Fibroblast of mammary gland (primary cell): ENCODE measurements around the gene SLC4A1AP.
"Not testable (repeated sequence)": the region's sequence is repeated elsewhere in the genome, so short reads cannot be mapped to it uniquely, and the experiment has no call there.

Experiments
- DNase-seq: peaks from one replicate; pipeline ENCODE4 v3.0.0-alpha.2; 2010; ENCODE audit warnings: low read depth
- H3K4me3 ChIP-seq: 2 replicates; pipeline ENCODE4 v1.5.1; 2011; ENCODE audit warnings: low read depth, mild to moderate bottlenecking, low read length, moderate library complexity; ENCODE audit not compliant: control insufficient read depth
- TF ChIP-seq, protein P1 (sequence below): conservative IDR thresholded peaks from 2 replicates; pipeline ENCODE4 v1.5.1; 2011; ENCODE audit warnings: low read depth, low read length, inconsistent platforms; ENCODE audit not compliant: control insufficient read depth, insufficient read depth

SLC4A1AP gene

DNA sequence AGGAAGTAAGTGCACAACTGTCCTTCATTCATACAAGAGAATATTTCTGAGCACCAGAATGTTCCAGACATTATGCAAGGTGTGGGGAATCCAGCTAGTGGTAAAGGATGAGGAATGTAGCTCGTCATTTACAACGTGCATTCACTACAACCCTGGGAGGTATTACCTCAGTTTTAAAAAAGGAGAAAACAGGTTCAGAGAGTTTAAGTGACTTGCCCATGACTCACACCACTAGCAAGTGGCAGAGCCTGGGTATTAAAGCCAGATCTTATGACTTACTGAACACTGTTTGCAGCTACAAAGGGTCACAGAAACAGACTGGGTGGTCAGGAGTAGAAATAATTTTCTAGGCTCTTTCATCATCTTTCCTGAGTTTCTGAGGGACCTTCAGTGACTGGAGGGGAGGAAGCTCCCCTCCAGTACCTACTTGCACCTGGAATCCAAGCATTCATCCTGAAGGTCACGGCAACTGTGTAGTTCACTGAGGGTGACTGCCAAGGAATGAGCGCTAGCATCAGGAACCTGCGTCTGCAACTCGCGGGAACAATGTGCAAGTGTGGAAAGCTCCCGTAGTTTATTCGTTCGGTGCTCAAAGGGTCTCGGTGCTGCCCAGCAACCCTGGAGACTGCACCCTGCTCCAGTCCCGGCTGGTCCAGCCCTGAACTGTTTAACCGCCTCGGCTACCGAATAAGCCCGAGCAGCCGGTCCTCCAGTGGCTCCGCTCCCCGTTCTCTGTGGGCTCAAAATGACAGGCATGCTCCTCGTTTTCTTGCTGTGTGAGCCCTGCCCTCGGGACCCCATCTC lies 35.5 kb upstream of the SLC4A1AP start:
- peak; percentile 95 for DNase-seq
- H3K4me3 ChIP-seq = peak overlapping the region; percentile 84
- TF ChIP-seq, protein P1, sequence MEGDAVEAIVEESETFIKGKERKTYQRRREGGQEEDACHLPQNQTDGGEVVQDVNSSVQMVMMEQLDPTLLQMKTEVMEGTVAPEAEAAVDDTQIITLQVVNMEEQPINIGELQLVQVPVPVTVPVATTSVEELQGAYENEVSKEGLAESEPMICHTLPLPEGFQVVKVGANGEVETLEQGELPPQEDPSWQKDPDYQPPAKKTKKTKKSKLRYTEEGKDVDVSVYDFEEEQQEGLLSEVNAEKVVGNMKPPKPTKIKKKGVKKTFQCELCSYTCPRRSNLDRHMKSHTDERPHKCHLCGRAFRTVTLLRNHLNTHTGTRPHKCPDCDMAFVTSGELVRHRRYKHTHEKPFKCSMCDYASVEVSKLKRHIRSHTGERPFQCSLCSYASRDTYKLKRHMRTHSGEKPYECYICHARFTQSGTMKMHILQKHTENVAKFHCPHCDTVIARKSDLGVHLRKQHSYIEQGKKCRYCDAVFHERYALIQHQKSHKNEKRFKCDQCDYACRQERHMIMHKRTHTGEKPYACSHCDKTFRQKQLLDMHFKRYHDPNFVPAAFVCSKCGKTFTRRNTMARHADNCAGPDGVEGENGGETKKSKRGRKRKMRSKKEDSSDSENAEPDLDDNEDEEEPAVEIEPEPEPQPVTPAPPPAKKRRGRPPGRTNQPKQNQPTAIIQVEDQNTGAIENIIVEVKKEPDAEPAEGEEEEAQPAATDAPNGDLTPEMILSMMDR = no peak

DNA sequence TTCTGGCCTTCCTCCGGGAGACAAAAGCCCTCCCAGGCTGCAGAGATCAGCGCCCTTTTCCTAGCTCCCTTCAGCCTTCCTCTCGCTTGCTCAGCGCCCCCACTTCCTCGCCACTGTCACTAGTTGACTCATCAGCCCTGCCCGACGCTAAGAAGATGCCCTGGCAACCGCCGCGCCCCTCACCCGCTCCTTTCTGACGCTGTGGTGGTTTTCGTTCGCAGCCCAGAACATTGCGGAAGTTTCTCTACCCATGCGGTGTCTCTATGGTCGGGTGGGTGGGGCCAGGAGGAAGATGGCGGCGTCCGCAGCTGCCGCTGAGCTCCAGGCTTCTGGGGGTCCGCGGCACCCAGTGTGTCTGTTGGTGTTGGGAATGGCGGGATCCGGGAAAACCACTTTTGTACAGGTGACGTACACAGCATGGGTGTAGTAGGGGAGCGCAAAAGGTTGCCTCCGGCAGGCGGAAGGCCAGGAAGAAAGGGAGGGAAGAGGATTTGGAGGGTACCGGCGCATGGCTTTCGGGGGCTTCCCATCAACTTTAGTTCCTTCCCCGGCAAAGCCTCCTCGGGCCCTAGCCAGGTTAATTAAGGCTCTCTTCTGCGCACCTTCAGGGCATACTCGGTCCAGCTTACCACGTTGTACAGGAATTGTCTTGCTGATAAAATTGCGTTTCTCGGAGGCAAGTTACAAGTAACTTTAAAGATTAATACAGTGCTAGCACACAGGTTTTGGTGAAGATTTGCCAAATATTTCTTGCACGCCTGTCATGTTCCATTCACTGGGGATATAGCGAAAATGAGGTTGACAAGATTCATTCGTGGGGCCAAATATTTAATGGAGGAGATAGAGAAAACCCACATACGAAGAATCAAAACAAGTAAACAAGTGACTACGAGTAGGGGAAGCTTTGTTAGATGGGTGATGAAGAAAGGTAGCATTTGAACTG lies 34.7 kb upstream of the SLC4A1AP start, which contains the start of the genes CCDC121 and GPN1:
CCDC121 (minus strand) TSS at position 246 of the 943 bp plus-strand sequence. CDS start 1,213 bp downstream, outside the sequence.
GPN1 (plus strand) TSS at position 284 of the 943 bp plus-strand sequence; CDS start at position 293, 9 bp downstream.
- DNase-seq = peak; percentile 93
- peak within 1 kb of the TSS; percentile 84 for H3K4me3 ChIP-seq
- TF ChIP-seq, protein P1 = no peak

DNA sequence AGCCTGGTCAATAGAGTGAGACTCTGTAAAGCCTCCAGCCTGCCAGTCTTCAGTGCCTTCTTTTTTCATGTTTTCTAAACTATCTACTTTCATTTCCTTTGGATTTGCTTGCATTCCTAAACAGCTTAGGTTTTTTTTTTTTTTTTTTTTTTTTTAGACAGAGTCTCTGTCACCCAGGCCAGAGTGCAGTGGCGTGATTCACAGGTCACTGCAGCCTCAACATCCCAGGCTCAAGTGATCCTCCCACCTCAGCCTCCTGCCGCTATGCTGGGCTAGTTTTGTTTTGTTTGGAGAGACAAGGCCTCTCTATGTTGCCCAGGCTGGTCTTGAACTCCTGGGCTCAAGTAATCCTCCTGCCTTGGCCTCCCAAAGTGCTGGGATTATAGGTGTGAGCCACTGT lies 33.4 kb upstream of the SLC4A1AP start:
- not testable (repeated sequence) for DNase-seq, H3K4me3 ChIP-seq

DNA sequence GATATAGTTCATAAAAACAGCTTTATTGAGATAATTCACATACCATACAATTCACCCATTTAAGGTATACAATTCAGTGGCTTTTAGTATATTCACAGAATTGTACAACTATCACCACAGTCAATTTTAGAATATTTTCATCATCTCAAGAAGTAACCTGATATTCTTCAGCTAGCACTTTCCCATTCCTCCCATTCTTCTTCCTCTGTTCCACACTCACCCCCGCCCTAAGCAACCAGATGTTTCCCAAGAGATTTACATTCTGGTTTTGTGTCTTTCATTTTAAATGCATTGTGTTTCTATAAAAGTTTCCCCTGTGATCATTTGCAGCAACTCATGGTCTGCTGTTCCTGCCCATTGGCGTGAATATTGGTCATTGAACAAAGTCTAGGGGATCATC lies 29.4 kb upstream of the SLC4A1AP start:
- TF ChIP-seq, protein P1 = no peak
- no peak for DNase-seq
- no peak overlapping the region for H3K4me3 ChIP-seq

DNA sequence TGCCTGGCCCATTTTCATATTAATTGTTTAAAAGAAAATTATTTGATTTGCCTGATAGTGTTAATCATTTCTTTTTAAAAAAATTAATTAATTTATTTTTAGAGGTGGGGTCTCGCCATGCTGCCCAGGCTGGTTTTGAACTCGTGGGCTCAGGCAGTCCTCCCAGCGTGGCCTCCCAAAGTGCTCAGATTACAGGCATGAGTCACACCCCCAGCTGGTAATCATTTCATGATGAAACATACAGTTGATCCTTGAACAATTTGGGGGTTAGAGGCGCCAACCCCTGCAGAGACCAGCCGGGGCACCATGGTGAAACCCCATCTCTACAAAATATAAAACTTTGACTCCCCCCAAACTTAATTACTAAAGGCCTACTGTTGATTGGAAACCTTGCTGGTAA lies 26.9 kb upstream of the SLC4A1AP start:
- peak; percentile 59 for DNase-seq
- no peak overlapping the region for H3K4me3 ChIP-seq
- TF ChIP-seq, protein P1 = no peak

DNA sequence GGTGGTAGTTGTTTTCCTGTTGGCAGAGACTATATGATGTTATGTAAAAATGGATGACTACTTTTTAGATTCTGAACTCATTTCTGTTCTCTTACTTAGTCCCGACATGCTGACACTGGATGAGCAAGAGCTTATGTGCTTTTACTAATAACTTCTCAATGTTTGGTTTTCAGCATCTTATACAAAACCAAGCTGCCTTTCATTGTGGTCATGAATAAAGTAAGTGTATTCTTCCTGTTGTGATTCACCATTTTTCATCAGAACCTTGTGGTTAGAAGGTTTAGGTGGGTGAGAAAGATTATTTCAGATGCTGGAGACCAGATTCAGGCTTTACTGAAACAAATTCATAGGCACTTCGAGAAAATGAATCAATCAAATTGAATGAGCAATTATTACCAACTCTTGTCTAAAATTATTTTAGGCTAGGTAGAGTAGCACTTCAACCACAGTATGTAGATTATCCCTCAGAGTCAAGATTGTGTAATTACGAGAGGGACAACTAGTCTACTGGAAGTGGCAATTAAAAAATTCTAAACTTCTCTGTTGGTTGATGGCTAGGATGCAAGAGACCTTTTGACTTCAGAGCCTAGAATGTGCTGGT lies 25.6 kb upstream of the SLC4A1AP start:
- TF ChIP-seq, protein P1 = no peak
- DNase-seq = peak; percentile 97
- no peak overlapping the region for H3K4me3 ChIP-seq
